DND-41 (cell line): ENCODE results near the gene SMCO4.

Source experiments
- EZH2 ChIP-seq: IDR thresholded peaks from 3 replicates; pipeline ENCODE4 v1.6.1; 2012; ENCODE audit warnings: borderline replicate concordance, low read depth, mild to moderate bottlenecking, moderate library complexity, low read length, inconsistent platforms; ENCODE audit not compliant: severe bottlenecking
- TF ChIP-seq, protein P1 (sequence below): IDR thresholded peaks from 2 replicates; pipeline ENCODE4 v1.5.1; 2012; ENCODE audit warnings: borderline replicate concordance, low read length, moderate library complexity, mild to moderate bottlenecking; ENCODE audit not compliant: poor library complexity, severe bottlenecking; ENCODE audit errors: extremely low read depth

DNA sequence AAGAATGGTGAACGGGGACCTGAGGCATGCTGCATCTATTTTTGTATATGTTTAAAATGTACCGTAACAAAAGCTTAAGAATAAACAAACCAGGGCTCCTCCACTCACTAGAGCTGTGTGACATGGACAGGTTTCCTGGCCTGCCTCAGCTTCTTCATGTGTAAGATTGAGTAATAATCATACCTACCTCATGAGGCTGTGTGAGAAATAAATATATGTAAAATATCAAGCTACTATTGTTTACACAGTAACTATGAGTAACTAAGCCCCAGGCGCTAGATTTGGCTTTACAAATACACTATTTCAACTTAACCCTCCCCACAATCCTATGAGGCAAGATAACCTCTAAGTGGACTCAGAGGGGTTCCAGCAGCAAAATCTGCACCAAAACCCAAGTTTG lies 66.4 kb downstream of the SMCO4 start:
- TF ChIP-seq, protein P1, sequence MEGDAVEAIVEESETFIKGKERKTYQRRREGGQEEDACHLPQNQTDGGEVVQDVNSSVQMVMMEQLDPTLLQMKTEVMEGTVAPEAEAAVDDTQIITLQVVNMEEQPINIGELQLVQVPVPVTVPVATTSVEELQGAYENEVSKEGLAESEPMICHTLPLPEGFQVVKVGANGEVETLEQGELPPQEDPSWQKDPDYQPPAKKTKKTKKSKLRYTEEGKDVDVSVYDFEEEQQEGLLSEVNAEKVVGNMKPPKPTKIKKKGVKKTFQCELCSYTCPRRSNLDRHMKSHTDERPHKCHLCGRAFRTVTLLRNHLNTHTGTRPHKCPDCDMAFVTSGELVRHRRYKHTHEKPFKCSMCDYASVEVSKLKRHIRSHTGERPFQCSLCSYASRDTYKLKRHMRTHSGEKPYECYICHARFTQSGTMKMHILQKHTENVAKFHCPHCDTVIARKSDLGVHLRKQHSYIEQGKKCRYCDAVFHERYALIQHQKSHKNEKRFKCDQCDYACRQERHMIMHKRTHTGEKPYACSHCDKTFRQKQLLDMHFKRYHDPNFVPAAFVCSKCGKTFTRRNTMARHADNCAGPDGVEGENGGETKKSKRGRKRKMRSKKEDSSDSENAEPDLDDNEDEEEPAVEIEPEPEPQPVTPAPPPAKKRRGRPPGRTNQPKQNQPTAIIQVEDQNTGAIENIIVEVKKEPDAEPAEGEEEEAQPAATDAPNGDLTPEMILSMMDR = no peak
- no peak for TF ChIP-seq EZH2
